ENCODE measurements around the gene MTSS2. TPM values are rescaled to one million over a fixed set of nuclear protein-coding genes. Genes with fewer than 3 reads are reported as not detected.

MTSS2 gene, protein sequence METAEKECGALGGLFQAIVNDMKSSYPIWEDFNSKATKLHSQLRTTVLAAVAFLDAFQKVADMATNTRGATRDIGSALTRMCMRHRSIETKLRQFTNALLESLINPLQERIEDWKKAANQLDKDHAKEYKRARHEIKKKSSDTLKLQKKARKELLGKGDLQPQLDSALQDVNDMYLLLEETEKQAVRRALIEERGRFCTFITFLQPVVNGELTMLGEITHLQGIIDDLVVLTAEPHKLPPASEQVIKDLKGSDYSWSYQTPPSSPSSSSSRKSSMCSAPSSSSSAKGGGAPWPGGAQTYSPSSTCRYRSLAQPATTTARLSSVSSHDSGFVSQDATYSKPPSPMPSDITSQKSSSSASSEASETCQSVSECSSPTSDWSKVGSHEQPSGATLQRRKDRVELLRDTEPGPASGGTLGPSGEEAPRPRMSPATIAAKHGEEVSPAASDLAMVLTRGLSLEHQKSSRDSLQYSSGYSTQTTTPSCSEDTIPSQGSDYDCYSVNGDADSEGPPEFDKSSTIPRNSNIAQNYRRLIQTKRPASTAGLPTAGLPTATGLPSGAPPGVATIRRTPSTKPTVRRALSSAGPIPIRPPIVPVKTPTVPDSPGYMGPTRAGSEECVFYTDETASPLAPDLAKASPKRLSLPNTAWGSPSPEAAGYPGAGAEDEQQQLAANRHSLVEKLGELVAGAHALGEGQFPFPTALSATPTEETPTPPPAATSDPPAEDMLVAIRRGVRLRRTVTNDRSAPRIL
- 82.6 TPM for total RNA-seq (ENCODE audit: unreplicated experiment)
- long read RNA-seq = 0 reads

DNA sequence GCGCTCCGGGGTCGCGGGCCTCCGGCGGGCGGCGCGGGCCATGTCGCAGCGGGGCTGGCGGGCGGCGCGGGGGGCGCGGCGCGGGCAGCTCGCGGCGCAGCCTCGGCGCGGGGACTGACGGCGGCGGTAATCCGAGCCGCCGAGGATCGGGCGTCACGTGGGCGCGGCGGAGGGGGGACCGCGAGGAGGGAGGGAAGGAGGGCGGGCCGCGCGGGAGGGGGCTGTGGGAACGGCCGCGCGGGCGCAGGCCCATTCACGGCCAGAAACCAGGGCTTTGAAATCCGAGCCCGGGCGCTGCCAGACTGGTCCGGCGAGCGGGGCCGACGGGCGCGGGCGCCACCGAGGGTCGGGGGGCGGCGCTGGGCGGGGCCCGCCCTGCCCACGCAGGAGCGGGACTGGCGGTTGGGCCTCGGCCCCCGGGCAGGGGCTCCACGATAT lies at the start of gene MTSS2:
MTSS2 (minus strand) TSS at position 116 of the 438 bp plus-strand sequence. CDS start 262 bp downstream, outside the sequence.
- Mint-ChIP-seq H3K4me1 (ENCODE audit: unreplicated experiment) (peaks cover 39% of the 10 kb centered on the region), H3K9me3 (ENCODE audit: unreplicated experiment) (no peaks in the 10 kb centered on the region), H3K36me3 (ENCODE audit: low read depth, unreplicated experiment) (no peaks in the 10 kb centered on the region), H3K4me3 (ENCODE audit: unreplicated experiment) (peak within 1 kb of the TSS; percentile 91), H3K27me3 (ENCODE audit: unreplicated experiment) (peaks cover 19% of the 10 kb centered on the region), H3K27ac (ENCODE audit: unreplicated experiment) (no peak within 1 kb of the TSS)
- DNase-seq (ENCODE audit: low spot score) = peak; percentile 78
- TF ChIP-seq, protein P1, sequence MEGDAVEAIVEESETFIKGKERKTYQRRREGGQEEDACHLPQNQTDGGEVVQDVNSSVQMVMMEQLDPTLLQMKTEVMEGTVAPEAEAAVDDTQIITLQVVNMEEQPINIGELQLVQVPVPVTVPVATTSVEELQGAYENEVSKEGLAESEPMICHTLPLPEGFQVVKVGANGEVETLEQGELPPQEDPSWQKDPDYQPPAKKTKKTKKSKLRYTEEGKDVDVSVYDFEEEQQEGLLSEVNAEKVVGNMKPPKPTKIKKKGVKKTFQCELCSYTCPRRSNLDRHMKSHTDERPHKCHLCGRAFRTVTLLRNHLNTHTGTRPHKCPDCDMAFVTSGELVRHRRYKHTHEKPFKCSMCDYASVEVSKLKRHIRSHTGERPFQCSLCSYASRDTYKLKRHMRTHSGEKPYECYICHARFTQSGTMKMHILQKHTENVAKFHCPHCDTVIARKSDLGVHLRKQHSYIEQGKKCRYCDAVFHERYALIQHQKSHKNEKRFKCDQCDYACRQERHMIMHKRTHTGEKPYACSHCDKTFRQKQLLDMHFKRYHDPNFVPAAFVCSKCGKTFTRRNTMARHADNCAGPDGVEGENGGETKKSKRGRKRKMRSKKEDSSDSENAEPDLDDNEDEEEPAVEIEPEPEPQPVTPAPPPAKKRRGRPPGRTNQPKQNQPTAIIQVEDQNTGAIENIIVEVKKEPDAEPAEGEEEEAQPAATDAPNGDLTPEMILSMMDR (IDR thresholded peaks at IDR 0.05; ENCODE audit: unreplicated experiment) = no peak

DNA sequence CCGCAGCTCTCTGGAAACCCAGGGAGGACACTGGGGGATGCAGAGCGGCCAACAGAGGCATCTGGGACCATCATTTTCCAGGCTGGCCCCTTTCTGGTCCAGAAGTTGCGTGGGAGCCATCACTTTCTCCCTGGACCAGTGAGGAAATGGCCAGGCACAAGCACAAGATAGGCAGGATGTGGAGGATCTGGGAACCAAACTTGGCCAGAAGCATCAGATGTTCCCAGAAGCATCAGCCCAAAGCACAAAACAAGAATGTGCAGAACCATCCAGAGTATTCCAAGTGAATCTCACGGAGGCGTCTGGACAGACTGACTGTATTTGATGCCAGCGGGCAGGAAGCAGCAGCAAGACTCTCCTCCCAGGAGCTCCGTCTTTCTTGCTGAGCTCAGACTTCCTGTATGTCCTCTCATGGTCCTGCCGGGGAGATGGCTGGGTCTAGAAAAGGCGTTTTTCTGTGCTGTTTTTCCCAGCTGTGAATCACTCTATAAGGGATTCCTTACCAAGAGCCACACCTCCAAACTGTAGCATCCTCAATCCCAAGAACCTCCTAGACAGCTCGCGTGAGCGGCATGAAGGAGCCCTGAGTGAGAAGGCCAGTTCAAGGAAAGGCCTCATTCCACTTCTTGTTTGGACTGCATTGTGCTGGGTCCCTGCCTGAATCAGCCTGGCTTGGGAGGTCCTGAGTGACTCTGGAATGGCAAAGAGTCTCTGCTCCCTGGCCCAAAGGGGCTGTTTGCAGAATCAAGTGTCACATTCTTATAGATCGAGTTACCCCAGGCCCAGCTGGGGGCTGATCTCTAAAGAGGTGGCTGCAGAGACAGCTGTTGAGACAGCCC lies 49.5 kb upstream of the MTSS2 start:
- Mint-ChIP-seq H3K9me3 (ENCODE audit: unreplicated experiment) (no peaks in the 10 kb centered on the region), H3K27me3 (ENCODE audit: unreplicated experiment) (peaks cover 11% of the 10 kb centered on the region), H3K4me1 (ENCODE audit: unreplicated experiment) (peaks cover 23% of the 10 kb centered on the region), H3K36me3 (ENCODE audit: low read depth, unreplicated experiment) (peaks cover 14% of the 10 kb centered on the region), H3K27ac (ENCODE audit: unreplicated experiment) (no peak overlapping the region), H3K4me3 (ENCODE audit: unreplicated experiment) (no peak overlapping the region)
- no peak for DNase-seq (ENCODE audit: low spot score)
- TF ChIP-seq, protein P1 (IDR thresholded peaks at IDR 0.05; ENCODE audit: unreplicated experiment) = no peak

DNA sequence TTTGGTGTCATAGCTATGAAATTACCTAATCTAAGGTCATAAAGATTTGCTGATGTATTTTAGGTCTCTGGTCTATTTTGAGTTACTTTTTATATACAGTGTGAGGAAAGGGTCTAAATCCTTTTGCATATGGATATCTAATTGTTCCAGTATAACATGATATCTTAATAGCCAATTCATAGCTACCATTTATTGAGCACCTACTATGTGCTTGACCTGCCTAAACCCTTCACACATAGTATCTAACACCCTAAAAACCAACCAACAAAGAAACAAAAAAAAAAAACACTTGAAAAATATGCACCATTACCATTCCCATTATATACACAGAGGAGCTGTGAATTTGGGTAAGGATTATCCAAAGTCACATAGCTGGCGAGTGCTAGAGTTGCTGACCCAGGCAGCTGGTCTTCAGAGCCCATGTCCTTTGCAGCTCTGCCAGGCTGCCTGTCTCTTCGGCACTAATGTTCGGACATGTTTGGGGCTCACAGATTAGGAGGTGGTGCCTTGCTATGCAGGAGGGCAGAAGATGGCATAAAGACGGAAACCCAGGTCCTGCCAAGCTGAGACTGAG lies 48.8 kb upstream of the MTSS2 start:
- TF ChIP-seq, protein P1 (IDR thresholded peaks at IDR 0.05; ENCODE audit: unreplicated experiment) = no peak
- Mint-ChIP-seq H3K4me3 (ENCODE audit: unreplicated experiment) (peak overlapping the region; percentile 7), H3K27ac (ENCODE audit: unreplicated experiment) (no peak overlapping the region), H3K36me3 (ENCODE audit: low read depth, unreplicated experiment) (peaks cover 20% of the 10 kb centered on the region), H3K9me3 (ENCODE audit: unreplicated experiment) (no peaks in the 10 kb centered on the region), H3K27me3 (ENCODE audit: unreplicated experiment) (peaks cover 17% of the 10 kb centered on the region), H3K4me1 (ENCODE audit: unreplicated experiment) (peaks cover 24% of the 10 kb centered on the region)
- DNase-seq (ENCODE audit: low spot score) = no peak

DNA sequence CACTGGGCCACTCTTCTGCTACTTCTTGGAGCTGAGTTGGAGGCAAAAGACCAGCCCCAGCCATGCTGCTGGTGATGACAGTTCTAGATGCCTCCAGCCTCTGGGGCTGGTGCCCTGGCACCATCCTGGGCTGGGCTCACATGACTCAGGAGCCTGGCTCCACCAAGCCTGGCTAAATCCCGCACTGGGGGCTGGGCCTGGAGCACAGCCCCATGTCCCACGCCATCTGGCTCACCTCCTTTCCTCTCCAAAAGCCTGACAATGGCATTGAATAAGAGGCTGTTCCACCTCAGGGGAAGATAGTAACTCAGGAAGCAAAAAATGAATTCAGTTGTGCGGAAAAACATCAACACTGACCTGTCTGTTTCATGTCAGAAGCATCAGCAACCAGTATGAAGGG lies 45.1 kb upstream of the MTSS2 start:
- H3K36me3 Mint-ChIP-seq (ENCODE audit: low read depth, unreplicated experiment) = peaks cover 27% of the 10 kb centered on the region

More for the DNA sequence above, 45.1 kb upstream of the MTSS2 start:
- DNase-seq (ENCODE audit: low spot score) = no peak
- Mint-ChIP-seq H3K27me3 (ENCODE audit: unreplicated experiment) (peaks cover 9% of the 10 kb centered on the region), H3K9me3 (ENCODE audit: unreplicated experiment) (no peaks in the 10 kb centered on the region), H3K4me1 (ENCODE audit: unreplicated experiment) (peaks cover 26% of the 10 kb centered on the region), H3K4me3 (ENCODE audit: unreplicated experiment) (no peak overlapping the region), H3K27ac (ENCODE audit: unreplicated experiment) (no peak overlapping the region)
- TF ChIP-seq, protein P1 (IDR thresholded peaks at IDR 0.05; ENCODE audit: unreplicated experiment) = no peak
